MM.1S (cell line): ENCODE data around the gene SYNDIG1.

Experiments used
- DNase-seq: peaks from one replicate; pipeline ENCODE4 v3.0.0-alpha.2; 2015
- H2AFZ ChIP-seq: fragments of 300-600 bp; sonication (generic); 2 replicates; pipeline ENCODE4 v1.6.0; 2016; ENCODE audit warnings: antibody characterized with exemption, low read length
- H3F3A ChIP-seq: fragments of 300-600 bp; sonication (generic); 2 replicates; pipeline ENCODE4 v1.6.1; 2016; ENCODE audit warnings: mild to moderate bottlenecking, antibody characterized with exemption, low read length, moderate library complexity, mixed read lengths; ENCODE audit not compliant: insufficient read depth
- H3K27ac ChIP-seq: fragments of 300-600 bp; sonication (generic); 2 replicates; pipeline ENCODE4 v1.5.1; 2016; ENCODE audit warnings: mild to moderate bottlenecking, low read length
- H3K27me3 ChIP-seq: fragments of 300-600 bp; sonication (generic); replicated peaks from 2 replicates; pipeline ENCODE4 v1.6.0; 2016; ENCODE audit warnings: low read length; ENCODE audit not compliant: insufficient read depth
- H3K36me3 ChIP-seq: fragments of 300-600 bp; sonication (generic); replicated peaks from 2 replicates; pipeline ENCODE4 v1.6.1; 2016; ENCODE audit warnings: mild to moderate bottlenecking, low read length, mixed read lengths; ENCODE audit not compliant: insufficient read depth
- H3K4me1 ChIP-seq: fragments of 300-600 bp; sonication (generic); 2 replicates; pipeline ENCODE4 v1.6.1; 2016; ENCODE audit warnings: low read length, mixed read lengths
- H3K4me2 ChIP-seq: fragments of 300-600 bp; sonication (generic); 2 replicates; pipeline ENCODE4 v1.6.0; 2016; ENCODE audit warnings: low read depth, low read length
- H3K4me3 ChIP-seq: fragments of 300-600 bp; sonication (generic); 2 replicates; pipeline ENCODE4 v1.5.1; 2016; ENCODE audit warnings: low read length, mixed read lengths
- H3K79me2 ChIP-seq: fragments of 300-600 bp; sonication (generic); 2 replicates; pipeline ENCODE4 v1.6.1; 2016; ENCODE audit warnings: mixed run types, low read length, mixed read lengths
- H3K9ac ChIP-seq: fragments of 300-600 bp; sonication (generic); 2 replicates; pipeline ENCODE4 v1.6.1; 2016; ENCODE audit warnings: low read length, mixed read lengths
- H3K9me2 ChIP-seq: fragments of 300-600 bp; sonication (generic); replicated peaks from 2 replicates; pipeline ENCODE4 v1.6.1; 2016; ENCODE audit warnings: mild to moderate bottlenecking, low read length, mixed read lengths; ENCODE audit not compliant: insufficient read depth
- H3K9me3 ChIP-seq: fragments of 300-600 bp; sonication (generic); replicated peaks from 2 replicates; pipeline ENCODE4 v1.6.1; 2016; ENCODE audit warnings: mild to moderate bottlenecking, low read length, mixed read lengths; ENCODE audit not compliant: insufficient read depth
- H4K20me1 ChIP-seq: fragments of 300-600 bp; sonication (generic); 2 replicates; pipeline ENCODE4 v1.6.1; 2016; ENCODE audit warnings: mild to moderate bottlenecking, low read length, moderate library complexity, mixed read lengths; ENCODE audit not compliant: insufficient read depth
- CTCF ChIP-seq: fragments of 300-600 bp; sonication (generic); IDR thresholded peaks from 2 replicates; pipeline ENCODE4 v1.5.1; 2016; ENCODE audit warnings: antibody characterized with exemption, low read length, mixed read lengths
- EZH2 ChIP-seq: fragments of 300-600 bp; sonication (generic); optimal IDR thresholded peaks from 2 replicates; pipeline ENCODE3; 2017; ENCODE audit warnings: low read depth, mild to moderate bottlenecking, antibody characterized with exemption, low read length, mixed read lengths
- EZH2phosphoT487 ChIP-seq: fragments of 300-600 bp; sonication (generic); IDR thresholded peaks from 2 replicates; pipeline ENCODE4 v1.6.1; 2018; ENCODE audit warnings: antibody characterized with exemption, low read length

The SYNDIG1 gene

GRCh38 chr20:24610341-24611115, 141.1 kb downstream of the SYNDIG1 start:
- Histone ChIP-seq H3K9me2 (no peaks in the 10 kb centered on the region), H3F3A (no peaks in the 10 kb centered on the region), H3K4me3 (no peak overlapping the region), H4K20me1 (no peaks in the 10 kb centered on the region), H3K9ac (no peak overlapping the region), H2AFZ (no peak overlapping the region), H3K36me3 (no peaks in the 10 kb centered on the region), H3K4me1 (no peaks in the 10 kb centered on the region), H3K79me2 (no peaks in the 10 kb centered on the region), H3K4me2 (no peak overlapping the region), H3K27me3 (no peaks in the 10 kb centered on the region), H3K9me3 (no peaks in the 10 kb centered on the region), H3K27ac (no peak overlapping the region)
- TF ChIP-seq EZH2 (no peak), CTCF (no peak), EZH2phosphoT487 (no peak)
- DNase-seq: no peak

- Histone ChIP-seq H3K4me3 (no peak overlapping the region), H3K36me3 (no peaks in the 10 kb centered on the region), H3K9me3 (no peaks in the 10 kb centered on the region), H3K79me2 (no peaks in the 10 kb centered on the region), H2AFZ (no peak overlapping the region), H4K20me1 (no peaks in the 10 kb centered on the region), H3K9ac (no peak overlapping the region), H3K9me2 (no peaks in the 10 kb centered on the region), H3F3A (no peaks in the 10 kb centered on the region), H3K4me1 (no peaks in the 10 kb centered on the region), H3K27ac (no peak overlapping the region), H3K4me2 (no peak overlapping the region), H3K27me3 (no peaks in the 10 kb centered on the region)
- TF ChIP-seq EZH2: no peak
- no peak for TF ChIP-seq EZH2phosphoT487
- no peak for TF ChIP-seq CTCF
- no peak for DNase-seq
Observed at GRCh38 chr20:24611360-24612140, 142.1 kb downstream of the SYNDIG1 start.

GRCh38 chr20:24612799-24613775, 143.7 kb downstream of the SYNDIG1 start:
- H3K27me3 ChIP-seq: no peaks in the 10 kb centered on the region
- H3K36me3 ChIP-seq: no peaks in the 10 kb centered on the region
- H3K9me2 ChIP-seq: no peaks in the 10 kb centered on the region
- no peak for DNase-seq
- no peaks in the 10 kb centered on the region for H3K4me1 ChIP-seq
- no peaks in the 10 kb centered on the region for H3F3A ChIP-seq
- no peak overlapping the region for H3K4me2 ChIP-seq
- H3K27ac ChIP-seq: no peak overlapping the region
- no peaks in the 10 kb centered on the region for H3K79me2 ChIP-seq
- H3K9me3 ChIP-seq: no peaks in the 10 kb centered on the region
- H4K20me1 ChIP-seq: no peaks in the 10 kb centered on the region
- TF ChIP-seq EZH2 (no peak), EZH2phosphoT487 (no peak), CTCF (no peak)
- no peak overlapping the region for H3K4me3 ChIP-seq
- H3K9ac ChIP-seq: no peak overlapping the region
- no peak overlapping the region for H2AFZ ChIP-seq
